ENCODE measurements around the gene BORCS8.

DNA sequence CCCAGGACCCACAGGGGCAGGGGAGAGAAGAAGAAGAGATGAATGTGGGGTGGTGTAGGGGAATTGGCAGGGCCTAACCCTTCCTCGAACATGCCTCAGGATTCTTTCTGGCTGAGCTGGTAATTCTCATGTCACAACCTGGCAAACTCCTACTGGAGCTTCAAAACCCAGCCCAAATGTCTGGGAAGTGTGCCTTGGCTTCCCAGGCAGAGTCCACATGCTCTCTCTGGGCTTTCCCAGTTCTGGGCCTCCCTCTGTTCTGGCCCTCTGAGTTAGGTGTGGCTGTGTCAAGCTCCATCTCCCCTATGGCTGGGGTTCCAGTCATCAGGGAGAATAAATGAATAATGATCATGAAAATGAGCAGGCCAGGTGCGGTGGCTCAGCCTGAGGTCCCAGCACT, 42.5 kb downstream of the BORCS8 start:
- no peak for TF ChIP-seq RXRA (IDR thresholded peaks at IDR 0.05; ENCODE audit: borderline replicate concordance, low read depth)
- TF ChIP-seq RFX5 (IDR thresholded peaks at IDR 0.05; ENCODE audit: low read length) = no peak
- no peak for TF ChIP-seq CTCF (IDR thresholded peaks at IDR 0.05)
- no peak for TF ChIP-seq GABPA (IDR thresholded peaks at IDR 0.05; ENCODE audit: low read depth)
